Stimulated activated CD4-positive, alpha-beta T cell treated with anti-CD3 and anti-CD28 coated beads, Interleukin-1b, Interleukin-23, amount 100 ng/mL, for 4 hours (primary cell): ENCODE data around the gene AAMDC.
"Not testable (repeated sequence)": the region's sequence is repeated elsewhere in the genome, so short reads cannot be mapped to it uniquely, and the experiment has no call there.

Source experiments
- DNase-seq, 2 donors: peaks; one replicate each; pipeline ENCODE4 v3.0.0-alpha.2; 2020; ENCODE audit warnings: low read depth in 2 of 2

Gene AAMDC

GRCh38 chr11:77821349-77821851 lies 456 bp downstream of the AAMDC start:
- no peak for DNase-seq

- DNase-seq: not testable (repeated sequence)
Measured at GRCh38 chr11:77822126-77822525, 1.2 kb downstream of the AAMDC start.

- no peak for DNase-seq
Measured at GRCh38 chr11:77823775-77824174, 2.8 kb downstream of the AAMDC start.

GRCh38 chr11:77828926-77829325 lies 8.0 kb downstream of the AAMDC start:
- no peak for DNase-seq

- DNase-seq: no peak
Measured at GRCh38 chr11:77833302-77833701, 12.4 kb downstream of the AAMDC start.

- no peak for DNase-seq
Measured at GRCh38 chr11:77842441-77843121, 21.6 kb downstream of the AAMDC start.

GRCh38 chr11:77843700-77844099 lies 22.8 kb downstream of the AAMDC start:
- DNase-seq: not testable (repeated sequence)

- DNase-seq: no peak
Measured at GRCh38 chr11:77851503-77851902, 30.6 kb downstream of the AAMDC start.

GRCh38 chr11:77854838-77855237 lies 33.9 kb downstream of the AAMDC start:
- DNase-seq: no peak

GRCh38 chr11:77857906-77858457 lies 37.0 kb downstream of the AAMDC start:
- DNase-seq: not testable (repeated sequence)

- DNase-seq: not testable (repeated sequence)
Measured at GRCh38 chr11:77861444-77861843, 40.5 kb downstream of the AAMDC start.

- no peak for DNase-seq
Measured at GRCh38 chr11:77865805-77866204, 44.9 kb downstream of the AAMDC start.

GRCh38 chr11:77866336-77866735 lies 45.4 kb downstream of the AAMDC start:
- no peak for DNase-seq

GRCh38 chr11:77868744-77869143 lies 47.8 kb downstream of the AAMDC start:
- DNase-seq: no peak

- no peak for DNase-seq
Measured at GRCh38 chr11:77871855-77872254, 50.9 kb downstream of the AAMDC start.

GRCh38 chr11:77873345-77873744 lies 52.4 kb downstream of the AAMDC start:
- DNase-seq: no peak

GRCh38 chr11:77874206-77874605 lies 53.3 kb downstream of the AAMDC start:
- no peak for DNase-seq

GRCh38 chr11:77876045-77876444 lies 55.1 kb downstream of the AAMDC start:
- DNase-seq: no peak

- not testable (repeated sequence) for DNase-seq
Measured at GRCh38 chr11:77878247-77878646, 57.3 kb downstream of the AAMDC start.

GRCh38 chr11:77879218-77879617 lies 58.3 kb downstream of the AAMDC start:
- DNase-seq: no peak

GRCh38 chr11:77882396-77882795 lies 61.5 kb downstream of the AAMDC start:
- DNase-seq: no peak

GRCh38 chr11:77883775-77884174 lies 62.8 kb downstream of the AAMDC start:
- no peak for DNase-seq

- no peak for DNase-seq
Measured at GRCh38 chr11:77884186-77884828, 63.4 kb downstream of the AAMDC start.
